ENCODE measurements around the gene KCNQ1. TPM values are rescaled to one million over a fixed set of nuclear protein-coding genes. Genes with fewer than 3 reads are reported as not detected.

KCNQ1 gene
- total and polyA plus RNA-seq, 2 donors (not counting 1 experiment from before 2014, with no cell fraction given) = not detected

GRCh38 chr11:2689651-2690575 is 245.1 kb downstream of the KCNQ1 start:
- H3K4me2 ChIP-seq (ENCODE audit: extremely low read depth, insufficient read depth, low read length) = no peak overlapping the region
- H3K4me1 ChIP-seq (ENCODE audit: control insufficient read depth, extremely low read depth, insufficient read depth, low read length) = no peaks in the 10 kb centered on the region
- H3K4me3 ChIP-seq (replicated peaks in 1 of 4; ENCODE audit: control extremely low read depth in 1 of 4, insufficient read depth in 1 of 4, low read depth in 3 of 4, low read length in 4 of 4) = no peak overlapping the region
- no peak overlapping the region for H2AFZ ChIP-seq (ENCODE audit: low read length)
- no peaks in the 10 kb centered on the region for H3K36me3 ChIP-seq (ENCODE audit: control insufficient read depth, insufficient read depth, low read length)
- H3K9me3 ChIP-seq (ENCODE audit: control insufficient read depth, insufficient read depth, low read depth, low read length) = no peaks in the 10 kb centered on the region
- H3K27me3 ChIP-seq (ENCODE audit: control insufficient read depth, insufficient read depth, low read length) = no peaks in the 10 kb centered on the region
- H4K20me1 ChIP-seq (ENCODE audit: control insufficient read depth, extremely low read depth, insufficient read depth, low read length) = peaks cover 3% of the 10 kb centered on the region
- no peak overlapping the region for H3K27ac ChIP-seq (ENCODE audit: insufficient read depth, low read length)
- TF ChIP-seq EZH2 (IDR thresholded peaks at IDR 0.05; ENCODE audit: low read length, missing control alignments) (no peak), CTCF (conservative IDR thresholded peaks at IDR 0.05 in 1 of 2, IDR thresholded peaks at IDR 0.05 in 1 of 2; ENCODE audit: low read depth in 1 of 2, low read length in 2 of 2) (no peak)
- no peak for DNase-seq (ENCODE audit: low read depth in 2 of 2)
- H3K79me2 ChIP-seq (ENCODE audit: control insufficient read depth, insufficient read depth, low read length) = peaks cover 54% of the 10 kb centered on the region
- H3K9ac ChIP-seq (ENCODE audit: insufficient read depth, low read length) = no peak overlapping the region

GRCh38 chr11:2690596-2691354 is 246.0 kb downstream of the KCNQ1 start:
- no peak overlapping the region for H3K27ac ChIP-seq (ENCODE audit: insufficient read depth, low read length)
- no peaks in the 10 kb centered on the region for H3K27me3 ChIP-seq (ENCODE audit: control insufficient read depth, insufficient read depth, low read length)
- H2AFZ ChIP-seq (ENCODE audit: low read length) = no peak overlapping the region
- no peaks in the 10 kb centered on the region for H3K36me3 ChIP-seq (ENCODE audit: control insufficient read depth, insufficient read depth, low read length)
- no peak for TF ChIP-seq EZH2 (IDR thresholded peaks at IDR 0.05; ENCODE audit: low read length, missing control alignments)
- no peak for TF ChIP-seq CTCF (conservative IDR thresholded peaks at IDR 0.05 in 1 of 2, IDR thresholded peaks at IDR 0.05 in 1 of 2; ENCODE audit: low read depth in 1 of 2, low read length in 2 of 2)
- no peak overlapping the region for H3K9ac ChIP-seq (ENCODE audit: insufficient read depth, low read length)
- no peak overlapping the region for H3K4me3 ChIP-seq (replicated peaks in 1 of 4; ENCODE audit: control extremely low read depth in 1 of 4, insufficient read depth in 1 of 4, low read depth in 3 of 4, low read length in 4 of 4)
- H4K20me1 ChIP-seq (ENCODE audit: control insufficient read depth, extremely low read depth, insufficient read depth, low read length) = peaks cover 3% of the 10 kb centered on the region
- peaks cover 59% of the 10 kb centered on the region for H3K79me2 ChIP-seq (ENCODE audit: control insufficient read depth, insufficient read depth, low read length)
- no peaks in the 10 kb centered on the region for H3K9me3 ChIP-seq (ENCODE audit: control insufficient read depth, insufficient read depth, low read depth, low read length)
- H3K4me1 ChIP-seq (ENCODE audit: control insufficient read depth, extremely low read depth, insufficient read depth, low read length) = no peaks in the 10 kb centered on the region
- no peak for DNase-seq (ENCODE audit: low read depth in 2 of 2)
- no peak overlapping the region for H3K4me2 ChIP-seq (ENCODE audit: extremely low read depth, insufficient read depth, low read length)

GRCh38 chr11:2691355-2691761 is 246.6 kb downstream of the KCNQ1 start:
- Histone ChIP-seq H3K9me3 (ENCODE audit: control insufficient read depth, insufficient read depth, low read depth, low read length) (no peaks in the 10 kb centered on the region), H2AFZ (ENCODE audit: low read length) (no peak overlapping the region), H3K27ac (ENCODE audit: insufficient read depth, low read length) (no peak overlapping the region), H3K4me2 (ENCODE audit: extremely low read depth, insufficient read depth, low read length) (no peak overlapping the region), H3K36me3 (ENCODE audit: control insufficient read depth, insufficient read depth, low read length) (no peaks in the 10 kb centered on the region), H3K27me3 (ENCODE audit: control insufficient read depth, insufficient read depth, low read length) (no peaks in the 10 kb centered on the region), H4K20me1 (ENCODE audit: control insufficient read depth, extremely low read depth, insufficient read depth, low read length) (peaks cover 3% of the 10 kb centered on the region), H3K4me3 (replicated peaks in 1 of 4; ENCODE audit: control extremely low read depth in 1 of 4, insufficient read depth in 1 of 4, low read depth in 3 of 4, low read length in 4 of 4) (no peak overlapping the region), H3K4me1 (ENCODE audit: control insufficient read depth, extremely low read depth, insufficient read depth, low read length) (no peaks in the 10 kb centered on the region), H3K9ac (ENCODE audit: insufficient read depth, low read length) (no peak overlapping the region), H3K79me2 (ENCODE audit: control insufficient read depth, insufficient read depth, low read length) (peaks cover 59% of the 10 kb centered on the region)
- no peak for DNase-seq (ENCODE audit: low read depth in 2 of 2)
- TF ChIP-seq EZH2 (IDR thresholded peaks at IDR 0.05; ENCODE audit: low read length, missing control alignments) (no peak), CTCF (conservative IDR thresholded peaks at IDR 0.05 in 1 of 2, IDR thresholded peaks at IDR 0.05 in 1 of 2; ENCODE audit: low read depth in 1 of 2, low read length in 2 of 2) (no peak)

Measured in fibroblast of lung (primary cell).